ENCODE data around the gene HHATL. TPM values are rescaled to one million over a fixed set of nuclear protein-coding genes. Genes with fewer than 3 reads are reported as not detected.

HHATL gene
- total and polyA plus RNA-seq, 10 of the 15 experiments (the other 5 are each of a cell fraction or from before 2014, with no cell fraction given): not detected

DNA sequence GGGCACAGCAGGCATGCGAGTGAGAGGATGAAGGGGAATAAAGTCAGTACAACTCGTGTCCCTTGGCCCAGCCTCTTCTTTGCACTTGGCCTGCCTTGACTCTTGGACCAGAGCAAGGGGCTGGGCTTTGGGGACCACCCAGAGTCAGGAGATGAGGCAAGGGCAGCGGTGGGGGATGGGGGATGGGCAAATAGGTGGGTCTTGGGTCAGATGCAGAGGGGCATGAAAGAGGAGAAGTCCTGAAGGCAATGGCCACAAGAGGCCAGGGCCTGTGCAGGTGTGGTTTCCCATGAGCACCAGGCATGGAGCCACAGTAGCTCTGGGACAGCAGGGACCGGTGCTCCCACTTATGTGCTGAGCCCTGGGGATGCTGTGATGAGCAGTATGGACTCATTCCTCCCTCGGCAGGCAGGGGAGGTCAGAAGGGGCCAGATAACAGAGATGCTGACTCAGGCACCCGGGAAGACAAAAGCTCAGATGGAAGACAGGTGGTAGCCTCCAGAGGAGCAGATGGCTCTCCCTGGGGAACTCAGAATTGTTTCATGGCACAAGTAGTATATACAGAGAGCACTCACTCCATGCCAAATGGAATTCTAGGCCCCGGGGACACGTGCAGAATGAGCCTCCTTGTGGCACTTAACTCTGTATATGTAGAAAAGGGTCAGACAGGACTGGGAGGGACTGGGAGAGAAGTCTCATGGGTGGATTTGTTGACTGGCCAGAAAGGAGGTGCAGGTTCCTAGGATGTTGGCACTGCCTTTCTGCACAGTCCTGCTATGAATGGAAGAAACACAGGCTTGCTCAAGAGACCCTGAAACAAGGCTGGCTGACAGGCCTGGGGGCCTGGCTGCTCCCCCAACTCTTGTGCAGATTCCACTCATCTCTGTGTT is 34.8 kb downstream of the HHATL start:
- peaks cover 7% of the 10 kb centered on the region for H3K4me1 ChIP-seq (ENCODE audit: control insufficient read depth, insufficient read depth, low read length)
- no peak overlapping the region for H3K4me2 ChIP-seq (ENCODE audit: control insufficient read depth, insufficient read depth)
- POLR2A ChIA-PET: no interaction called here
- no peak overlapping the region for H3K9ac ChIP-seq (ENCODE audit: control insufficient read depth, insufficient read depth, low read length)
- no peak overlapping the region for H3K27ac ChIP-seq (ENCODE audit: control insufficient read depth, insufficient read depth)
- no peak overlapping the region for H3K4me3 ChIP-seq
- ATAC-seq: no peak
- no peaks in the 10 kb centered on the region; the same call in 2 of the 3 replicates for H3K9me3 ChIP-seq (replicated peaks; ENCODE audit: control insufficient read depth, insufficient read depth, low read length)
- H3K27me3 ChIP-seq (replicated peaks in 1 of 2; ENCODE audit: control insufficient read depth in 2 of 2, insufficient read depth in 2 of 2, low read length in 1 of 2): no peaks in the 10 kb centered on the region
- no peak overlapping the region for H2AFZ ChIP-seq (ENCODE audit: control insufficient read depth, low read depth, low read length)
- intact Hi-C loops (cut with micrococcal nuclease; ENCODE audit: unreplicated experiment): no loop called here
- in situ Hi-C loops (cut with MboI): no loop called here
- RAD21 ChIA-PET (ENCODE audit: unreplicated experiment): no interaction called here
- no peaks in the 10 kb centered on the region for H3K79me2 ChIP-seq (ENCODE audit: control insufficient read depth, insufficient read depth, low read length)
- WGBS (ENCODE audit: insufficient coverage, insufficient replicate concordance, low lambda C conversion rate, missing lambda C conversion rate): 23% methylated on average over 8 of the region's 8 CpGs
- CTCF ChIA-PET: no interaction called here
- H4K20me1 ChIP-seq (ENCODE audit: control insufficient read depth, insufficient read depth): no peaks in the 10 kb centered on the region
- no peak for DNase-seq (ENCODE audit: low read depth, low spot score)
- no peaks in the 10 kb centered on the region for H3K36me3 ChIP-seq (ENCODE audit: control insufficient read depth in 2 of 2, insufficient read depth in 2 of 2, low read length in 1 of 2)
- SMC1A ChIA-PET (ENCODE audit: uncharacterized antibody, unreplicated experiment): no interaction called here
- FAIRE-seq: no peak
- TF ChIP-seq POLR2A (IDR thresholded peaks at IDR 0.05; ENCODE audit: low read depth, low read length) (0 out of 2 replicates have a peak, but pooled peaks have one; percentile 12), MYB (IDR thresholded peaks at IDR 0.05; ENCODE audit: borderline replicate concordance, low read depth, low read length) (no peak), IKZF1 (conservative IDR thresholded peaks at IDR 0.05) (no peak)
- TF ChIP-seq, protein P1, sequence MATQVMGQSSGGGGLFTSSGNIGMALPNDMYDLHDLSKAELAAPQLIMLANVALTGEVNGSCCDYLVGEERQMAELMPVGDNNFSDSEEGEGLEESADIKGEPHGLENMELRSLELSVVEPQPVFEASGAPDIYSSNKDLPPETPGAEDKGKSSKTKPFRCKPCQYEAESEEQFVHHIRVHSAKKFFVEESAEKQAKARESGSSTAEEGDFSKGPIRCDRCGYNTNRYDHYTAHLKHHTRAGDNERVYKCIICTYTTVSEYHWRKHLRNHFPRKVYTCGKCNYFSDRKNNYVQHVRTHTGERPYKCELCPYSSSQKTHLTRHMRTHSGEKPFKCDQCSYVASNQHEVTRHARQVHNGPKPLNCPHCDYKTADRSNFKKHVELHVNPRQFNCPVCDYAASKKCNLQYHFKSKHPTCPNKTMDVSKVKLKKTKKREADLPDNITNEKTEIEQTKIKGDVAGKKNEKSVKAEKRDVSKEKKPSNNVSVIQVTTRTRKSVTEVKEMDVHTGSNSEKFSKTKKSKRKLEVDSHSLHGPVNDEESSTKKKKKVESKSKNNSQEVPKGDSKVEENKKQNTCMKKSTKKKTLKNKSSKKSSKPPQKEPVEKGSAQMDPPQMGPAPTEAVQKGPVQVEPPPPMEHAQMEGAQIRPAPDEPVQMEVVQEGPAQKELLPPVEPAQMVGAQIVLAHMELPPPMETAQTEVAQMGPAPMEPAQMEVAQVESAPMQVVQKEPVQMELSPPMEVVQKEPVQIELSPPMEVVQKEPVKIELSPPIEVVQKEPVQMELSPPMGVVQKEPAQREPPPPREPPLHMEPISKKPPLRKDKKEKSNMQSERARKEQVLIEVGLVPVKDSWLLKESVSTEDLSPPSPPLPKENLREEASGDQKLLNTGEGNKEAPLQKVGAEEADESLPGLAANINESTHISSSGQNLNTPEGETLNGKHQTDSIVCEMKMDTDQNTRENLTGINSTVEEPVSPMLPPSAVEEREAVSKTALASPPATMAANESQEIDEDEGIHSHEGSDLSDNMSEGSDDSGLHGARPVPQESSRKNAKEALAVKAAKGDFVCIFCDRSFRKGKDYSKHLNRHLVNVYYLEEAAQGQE (IDR thresholded peaks at IDR 0.05; ENCODE audit: low read depth, low read length): no peak
- no TSS peak for BruUV-seq (replicated peaks)
